Measurements from ENCODE around the gene AMBRA1. TPM values are rescaled to one million over a fixed set of nuclear protein-coding genes. Genes with fewer than 3 reads are reported as not detected.

AMBRA1 gene
- total RNA-seq, 1 donor, result 18.0 TPM

DNA sequence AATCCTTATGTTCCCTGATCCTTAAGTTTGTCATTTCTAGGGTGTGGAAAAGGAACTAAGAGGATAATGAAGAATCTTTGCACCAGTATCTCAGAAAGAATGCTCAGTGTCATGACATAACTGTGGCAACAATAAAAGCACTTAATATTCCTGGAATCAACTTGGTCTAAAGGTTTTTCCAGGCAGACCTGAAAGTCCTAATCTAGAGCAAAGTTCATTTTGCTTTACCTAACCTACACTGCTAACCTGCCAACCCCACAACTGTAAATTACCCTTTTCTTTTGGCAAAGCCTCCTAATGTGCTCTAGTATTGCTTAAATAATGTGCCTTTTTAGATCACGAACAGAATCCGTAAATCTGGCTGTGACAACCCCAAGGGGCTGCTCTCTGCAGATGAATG, 82.5 kb downstream of the AMBRA1 start:
- TF ChIP-seq, protein P1, sequence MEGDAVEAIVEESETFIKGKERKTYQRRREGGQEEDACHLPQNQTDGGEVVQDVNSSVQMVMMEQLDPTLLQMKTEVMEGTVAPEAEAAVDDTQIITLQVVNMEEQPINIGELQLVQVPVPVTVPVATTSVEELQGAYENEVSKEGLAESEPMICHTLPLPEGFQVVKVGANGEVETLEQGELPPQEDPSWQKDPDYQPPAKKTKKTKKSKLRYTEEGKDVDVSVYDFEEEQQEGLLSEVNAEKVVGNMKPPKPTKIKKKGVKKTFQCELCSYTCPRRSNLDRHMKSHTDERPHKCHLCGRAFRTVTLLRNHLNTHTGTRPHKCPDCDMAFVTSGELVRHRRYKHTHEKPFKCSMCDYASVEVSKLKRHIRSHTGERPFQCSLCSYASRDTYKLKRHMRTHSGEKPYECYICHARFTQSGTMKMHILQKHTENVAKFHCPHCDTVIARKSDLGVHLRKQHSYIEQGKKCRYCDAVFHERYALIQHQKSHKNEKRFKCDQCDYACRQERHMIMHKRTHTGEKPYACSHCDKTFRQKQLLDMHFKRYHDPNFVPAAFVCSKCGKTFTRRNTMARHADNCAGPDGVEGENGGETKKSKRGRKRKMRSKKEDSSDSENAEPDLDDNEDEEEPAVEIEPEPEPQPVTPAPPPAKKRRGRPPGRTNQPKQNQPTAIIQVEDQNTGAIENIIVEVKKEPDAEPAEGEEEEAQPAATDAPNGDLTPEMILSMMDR (IDR thresholded peaks at IDR 0.05; ENCODE audit: insufficient read depth, low read length), result no peak
- no peak overlapping the region for H3K4me3 ChIP-seq (ENCODE audit: low read depth, low read length)
- DNase-seq (ENCODE audit: low read depth), result no peak

GRCh38 chr11:46508360-46508759, 85.5 kb downstream of the AMBRA1 start:
- no peak overlapping the region for H3K4me3 ChIP-seq (ENCODE audit: low read depth, low read length)
- TF ChIP-seq, protein P1 (IDR thresholded peaks at IDR 0.05; ENCODE audit: insufficient read depth, low read length), result no peak

DNA sequence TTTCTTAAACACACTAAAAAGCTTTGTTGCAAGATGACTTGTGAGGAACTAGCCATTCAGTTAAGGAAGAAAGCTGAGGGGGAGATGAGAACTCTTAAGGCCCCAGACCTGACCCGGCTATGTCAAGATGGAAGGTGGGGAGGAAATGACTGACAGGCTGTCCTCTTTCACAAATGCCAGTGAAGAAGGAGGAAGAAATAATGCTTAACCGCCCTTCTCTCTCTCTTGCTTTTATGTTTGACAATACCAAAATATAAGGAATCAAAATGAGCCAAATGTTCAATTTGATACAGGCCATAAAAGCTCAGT, 87.4 kb downstream of the AMBRA1 start:
- TF ChIP-seq, protein P1 (IDR thresholded peaks at IDR 0.05; ENCODE audit: insufficient read depth, low read length), result no peak
- no peak overlapping the region for H3K4me3 ChIP-seq (ENCODE audit: low read depth, low read length)
- DNase-seq (ENCODE audit: low read depth), result no peak

More at GRCh38 chr11:46508360-46508759, 85.5 kb downstream of the AMBRA1 start:
- no peak for DNase-seq (ENCODE audit: low read depth)

DNA sequence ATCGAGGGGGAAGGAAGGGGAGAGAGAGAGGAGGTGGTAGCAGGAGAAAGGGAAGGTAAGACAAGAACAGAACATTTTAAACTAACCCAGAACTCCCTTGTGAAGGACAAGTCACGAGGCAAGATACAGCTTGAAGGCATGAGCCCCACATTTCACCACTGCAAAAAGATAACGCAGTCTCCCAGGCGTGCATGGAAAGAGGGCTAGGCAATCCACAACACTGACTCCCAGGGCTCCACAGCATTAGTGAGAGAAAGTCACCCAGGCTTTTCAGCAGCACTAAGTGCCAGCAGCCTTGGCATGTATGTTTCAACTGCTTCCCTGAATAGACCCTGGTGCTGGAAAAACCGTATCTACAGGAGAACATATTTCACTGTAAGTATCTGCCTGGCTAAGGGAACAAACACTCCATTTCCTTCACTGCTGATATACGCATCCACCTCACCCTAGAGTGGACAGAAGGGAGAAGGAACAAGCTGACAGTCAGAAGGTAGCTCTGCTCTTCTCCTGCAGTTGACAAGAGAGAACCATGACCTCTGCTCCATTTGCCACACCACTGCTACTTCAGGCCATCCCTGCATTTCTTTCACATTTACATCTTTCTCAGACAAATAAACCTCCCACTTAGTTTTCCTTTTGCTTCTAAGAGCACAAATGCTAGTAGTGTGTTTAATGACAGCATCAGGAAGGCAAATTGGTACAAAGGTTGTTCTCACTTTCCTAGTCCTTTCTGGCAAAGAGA, 87.9 kb downstream of the AMBRA1 start:
- TF ChIP-seq, protein P1 (IDR thresholded peaks at IDR 0.05; ENCODE audit: insufficient read depth, low read length), result no peak
- no peak for DNase-seq (ENCODE audit: low read depth)
- no peak overlapping the region for H3K4me3 ChIP-seq (ENCODE audit: low read depth, low read length)

GRCh38 chr11:46504817-46505613, 88.8 kb downstream of the AMBRA1 start:
- peak; percentile 42 for DNase-seq (ENCODE audit: low read depth)
- no peak overlapping the region for H3K4me3 ChIP-seq (ENCODE audit: low read depth, low read length)
- TF ChIP-seq, protein P1 (IDR thresholded peaks at IDR 0.05; ENCODE audit: insufficient read depth, low read length), result no peak

GRCh38 chr11:46499821-46500220, 94.0 kb downstream of the AMBRA1 start:
- TF ChIP-seq, protein P1 (IDR thresholded peaks at IDR 0.05; ENCODE audit: insufficient read depth, low read length), result no peak
- no peak overlapping the region for H3K4me3 ChIP-seq (ENCODE audit: low read depth, low read length)
- DNase-seq (ENCODE audit: low read depth), result no peak

Data from fibroblast of the aortic adventitia (primary cell).